SK-N-SH (cell line): ENCODE results near the gene MRPL52. TPM values are rescaled to one million over a fixed set of nuclear protein-coding genes. Genes with fewer than 3 reads are reported as not detected.

ENCODE experiments used
- CTCF ChIA-PET: fragments of 300-600, 350-600 bp; formaldehyde crosslinking; extraction: SDS; loops from one replicate; lab custom pipeline; 2021; lab: Yijun Ruan, JAX
- POLR2A ChIA-PET: fragments of 350-600 bp; sonication (Branson Sonifier 250); formaldehyde crosslinking; extraction: SDS; loops from one replicate; lab custom pipeline; 2020; ENCODE audit warnings: antibody characterized with exemption, inconsistent platforms; lab: Yijun Ruan, JAX
- DNase-seq: peaks from one replicate; pipeline ENCODE4 v3.0.0; 2012
- H2AFZ ChIP-seq: fragments of 200-600 bp; sonication (generic); 2 replicates; pipeline ENCODE4 v1.8.1; 2016; ENCODE audit warnings: antibody characterized with exemption, mild to moderate bottlenecking, low read depth
- H3F3A ChIP-seq: fragments of 200-600 bp; sonication (generic); replicated peaks from 2 replicates; pipeline ENCODE3; 2016; ENCODE audit warnings: antibody characterized with exemption, mild to moderate bottlenecking; ENCODE audit not compliant: insufficient read depth
- H3K27ac ChIP-seq, 2 experiments: fragments of 200-500 bp in 1 of 2; fragments of 200-600 bp in 1 of 2; sonication (Bioruptor generic) in 1 of 2; sonication (generic), shearing (Covaris generic) in 1 of 2; 2 replicates each; pipeline versions ENCODE4 v1.5.1 to v1.6.1; 2014 to 2016; ENCODE audit warnings: low read depth in 2 of 2, inconsistent platforms in 1 of 2, low read length in 1 of 2, mild to moderate bottlenecking in 1 of 2, mixed read lengths in 1 of 2
- H3K27me3 ChIP-seq: fragments of 200-600 bp; sonication (generic), shearing (Covaris generic); 2 replicates; pipeline ENCODE4 v1.6.1; 2016; ENCODE audit warnings: mixed run types; ENCODE audit not compliant: insufficient read depth
- H3K36me3 ChIP-seq, 2 experiments: fragments of 200-500 bp in 1 of 2; fragments of 200-600 bp in 1 of 2; sonication (Bioruptor generic) in 1 of 2; sonication (generic) in 1 of 2; replicated peaks in 1 of 2; 2 replicates each; pipeline versions ENCODE3 to v1.5.1; 2014 to 2016; ENCODE audit warnings: low read length in 1 of 2, mild to moderate bottlenecking in 1 of 2; ENCODE audit not compliant: insufficient read depth in 2 of 2, control insufficient read depth in 1 of 2
- H3K4me1 ChIP-seq, 2 experiments: fragments of 200-500 bp in 1 of 2; fragments of 200-600 bp in 1 of 2; sonication (Bioruptor generic) in 1 of 2; sonication (generic), shearing (Covaris generic) in 1 of 2; 2 replicates each; pipeline versions ENCODE4 v1.5.1 to v1.6.1; 2014 to 2016; ENCODE audit warnings: low read depth in 1 of 2, low read length in 1 of 2, mixed run types in 1 of 2; ENCODE audit not compliant: insufficient read depth in 2 of 2, control insufficient read depth in 1 of 2
- H3K4me2 ChIP-seq: fragments of 200-600 bp; sonication (generic), shearing (Covaris generic); 2 replicates; pipeline ENCODE4 v1.6.1; 2017; ENCODE audit warnings: mixed run types
- H3K4me3 ChIP-seq, 2 experiments: fragments of 200-500 bp in 1 of 2; fragments of 200-600 bp in 1 of 2; sonication (Bioruptor generic) in 1 of 2; sonication (generic), shearing (Covaris generic) in 1 of 2; 2 replicates each; pipeline versions ENCODE4 v1.5.1 to v1.8.1; 2014 to 2016; ENCODE audit warnings: low read depth in 2 of 2, inconsistent platforms in 1 of 2, low read length in 1 of 2, mild to moderate bottlenecking in 1 of 2, mixed read lengths in 1 of 2, moderate library complexity in 1 of 2
- H3K79me2 ChIP-seq: fragments of 200-600 bp; sonication (generic); 2 replicates; pipeline ENCODE4 v1.8.1; 2017; ENCODE audit warnings: mild to moderate bottlenecking; ENCODE audit not compliant: insufficient read depth
- H3K9ac ChIP-seq: fragments of 200-600 bp; sonication (generic); 2 replicates; pipeline ENCODE4 v1.6.1; 2017; ENCODE audit warnings: mixed run types
- H3K9me2 ChIP-seq: fragments of 200-600 bp; sonication (generic); 2 replicates; pipeline ENCODE4 v1.6.1; 2017; ENCODE audit warnings: mixed run types
- H3K9me3 ChIP-seq: fragments of 200-600 bp; sonication (generic); 2 replicates; pipeline ENCODE4 v1.6.1; 2017; ENCODE audit warnings: mixed run types, mild to moderate bottlenecking, moderate library complexity
- H4K20me1 ChIP-seq: fragments of 200-600 bp; sonication (generic); 2 replicates; pipeline ENCODE4 v1.6.1; 2017; ENCODE audit warnings: mild to moderate bottlenecking, mixed run types; ENCODE audit not compliant: insufficient read depth
- ELF1 ChIP-seq: IDR thresholded peaks from 2 replicates; pipeline ENCODE4 v1.4.0; 2012
- EP300 ChIP-seq, 2 experiments: IDR thresholded peaks; 2 replicates each; pipeline versions ENCODE4 v1.4.0 to v1.6.1; 2012; ENCODE audit warnings: borderline replicate concordance in 1 of 2, low read depth in 1 of 2, low read length in 1 of 2
- EZH2phosphoT487 ChIP-seq: fragments of 200-600 bp; sonication (generic); IDR thresholded peaks from 2 replicates; pipeline ENCODE4 v1.6.1; 2017; ENCODE audit warnings: low read depth, mixed run types, mild to moderate bottlenecking, antibody characterized with exemption, moderate library complexity, borderline replicate concordance
- FOSL2 ChIP-seq: IDR thresholded peaks from 2 replicates; pipeline ENCODE4 v1.4.0; 2012; ENCODE audit warnings: low read depth, mild to moderate bottlenecking, moderate library complexity, borderline replicate concordance
- FOXJ3 ChIP-seq: sonication (generic); formaldehyde crosslinking; IDR thresholded peaks from 2 replicates; pipeline ENCODE4 v1.5.1; 2020; ENCODE audit warnings: mild to moderate bottlenecking, missing genetic modification reagents
- FOXM1 ChIP-seq: IDR thresholded peaks from 2 replicates; pipeline ENCODE4 v1.4.0; 2012; ENCODE audit warnings: low read depth, mild to moderate bottlenecking
- MEF2A ChIP-seq: IDR thresholded peaks from 2 replicates; pipeline ENCODE4 v1.4.0; 2012; ENCODE audit warnings: low read depth, borderline replicate concordance
- MXI1 ChIP-seq: IDR thresholded peaks from 2 replicates; pipeline ENCODE4 v1.6.1; 2012; ENCODE audit warnings: mild to moderate bottlenecking, low read depth, low read length, improper control_type of control experiment
- PBX3 ChIP-seq: IDR thresholded peaks from 2 replicates; pipeline ENCODE4; 2012
- POLR2AphosphoS5 ChIP-seq: IDR thresholded peaks from 2 replicates; pipeline ENCODE4 v1.6.1; 2012; ENCODE audit warnings: low read depth, low read length
- RAD21 ChIP-seq: IDR thresholded peaks from 2 replicates; pipeline ENCODE4 v1.6.1; 2012; ENCODE audit warnings: mild to moderate bottlenecking, low read length
- RCOR1 ChIP-seq: fragments of 150-350 bp; IDR thresholded peaks from 2 replicates; pipeline ENCODE4 v1.6.1; 2017; ENCODE audit warnings: antibody characterized with exemption, low read length
- RXRA ChIP-seq: IDR thresholded peaks from 2 replicates; pipeline ENCODE4 v1.4.0; 2012; ENCODE audit warnings: low read depth, mild to moderate bottlenecking, borderline replicate concordance
- SIN3A ChIP-seq: IDR thresholded peaks from 2 replicates; pipeline ENCODE4 v1.6.1; 2012; ENCODE audit warnings: low read depth, mild to moderate bottlenecking, low read length, moderate library complexity, borderline replicate concordance
- SMC3 ChIP-seq: IDR thresholded peaks from 2 replicates; pipeline ENCODE4 v1.6.1; 2012; ENCODE audit warnings: low read depth, low read length, improper control_type of control experiment
- TAF1 ChIP-seq: IDR thresholded peaks from 2 replicates; pipeline ENCODE4 v1.6.1; 2012; ENCODE audit warnings: low read depth, mild to moderate bottlenecking, low read length, moderate library complexity, borderline replicate concordance
- TCF12 ChIP-seq: IDR thresholded peaks from 2 replicates; pipeline ENCODE4 v1.4.0; 2012
- TEAD4 ChIP-seq: IDR thresholded peaks from 2 replicates; pipeline ENCODE4 v1.4.0; 2012; ENCODE audit warnings: mild to moderate bottlenecking, borderline replicate concordance; ENCODE audit not compliant: insufficient read depth
- YY1 ChIP-seq: IDR thresholded peaks from 2 replicates; pipeline ENCODE4 v1.4.0; 2012; ENCODE audit warnings: low read depth, mild to moderate bottlenecking
- WGBS: methylation state at CpG from one replicate; pipeline ENCODE4 v1.1.6; 2017; ENCODE audit warnings: low lambda C conversion rate; 5-methylcytosine and 5-hydroxymethylcytosine counted together
- polyA plus RNA-seq, 3 experiments: library from polyadenylated mRNA; depleted of rRNA; stranded (reverse); fragments of >200 nt; gene quantifications; 2 replicates each; pipeline ENCODE4 v1.2.3, GENCODE V29; 2012
- TF ChIP-seq, protein P1 (sequence below): fragments of 150-350 bp; IDR thresholded peaks from 2 replicates; pipeline ENCODE4 v1.6.1; 2017; ENCODE audit warnings: antibody characterized with exemption, low read length, low read depth, borderline replicate concordance

Gene MRPL52
- polyA plus RNA-seq, 1 of the 3 experiments (the other 2 are of a cell fraction): 116 TPM

DNA sequence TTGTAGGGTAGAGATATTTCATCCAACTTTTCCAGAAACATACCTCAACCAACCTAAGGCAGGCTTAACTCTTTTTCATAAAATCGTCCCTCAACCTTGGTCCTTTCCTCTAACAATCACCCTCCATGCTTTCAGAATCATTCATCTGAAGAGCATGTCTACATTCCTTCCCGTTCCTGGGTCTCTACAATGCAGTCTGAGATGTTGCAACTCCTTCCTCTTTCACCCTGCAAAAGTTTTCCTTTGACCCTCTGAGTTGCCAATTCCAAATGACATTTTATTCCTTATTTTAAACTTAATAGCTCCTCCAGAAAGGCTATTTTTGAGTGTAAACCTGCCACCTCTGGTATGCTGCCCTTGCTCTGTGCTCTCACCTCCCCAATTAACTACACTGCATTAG, 31.2 kb upstream of the MRPL52 start:
- Histone ChIP-seq H3K4me1 (no peaks in the 10 kb centered on the region), H2AFZ (no peak overlapping the region), H3K9me2 (no peaks in the 10 kb centered on the region), H3F3A (no peaks in the 10 kb centered on the region), H3K27me3 (peaks cover 74% of the 10 kb centered on the region), H3K9ac (no peak overlapping the region), H3K27ac (no peak overlapping the region), H4K20me1 (no peaks in the 10 kb centered on the region), H3K79me2 (no peaks in the 10 kb centered on the region), H3K4me3 (no peak overlapping the region), H3K4me2 (no peak overlapping the region), H3K36me3 (no peaks in the 10 kb centered on the region), H3K9me3 (no peaks in the 10 kb centered on the region)
- ChIA-PET CTCF (interaction anchor here (0.9 kb wide), 1 partner anchor 24 kb away, joined by 3 read pairs; no protein-coding TSS in a partner anchor), POLR2A (interaction anchor here (0.5 kb wide), 1 partner anchor 25 kb away, joined by 3 read pairs; no protein-coding TSS in a partner anchor)
- no peak for DNase-seq
- 7% methylated on average over 2 of the region's 2 CpGs for WGBS
- TF ChIP-seq, protein P1, sequence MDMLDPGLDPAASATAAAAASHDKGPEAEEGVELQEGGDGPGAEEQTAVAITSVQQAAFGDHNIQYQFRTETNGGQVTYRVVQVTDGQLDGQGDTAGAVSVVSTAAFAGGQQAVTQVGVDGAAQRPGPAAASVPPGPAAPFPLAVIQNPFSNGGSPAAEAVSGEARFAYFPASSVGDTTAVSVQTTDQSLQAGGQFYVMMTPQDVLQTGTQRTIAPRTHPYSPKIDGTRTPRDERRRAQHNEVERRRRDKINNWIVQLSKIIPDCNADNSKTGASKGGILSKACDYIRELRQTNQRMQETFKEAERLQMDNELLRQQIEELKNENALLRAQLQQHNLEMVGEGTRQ: no peak

DNA sequence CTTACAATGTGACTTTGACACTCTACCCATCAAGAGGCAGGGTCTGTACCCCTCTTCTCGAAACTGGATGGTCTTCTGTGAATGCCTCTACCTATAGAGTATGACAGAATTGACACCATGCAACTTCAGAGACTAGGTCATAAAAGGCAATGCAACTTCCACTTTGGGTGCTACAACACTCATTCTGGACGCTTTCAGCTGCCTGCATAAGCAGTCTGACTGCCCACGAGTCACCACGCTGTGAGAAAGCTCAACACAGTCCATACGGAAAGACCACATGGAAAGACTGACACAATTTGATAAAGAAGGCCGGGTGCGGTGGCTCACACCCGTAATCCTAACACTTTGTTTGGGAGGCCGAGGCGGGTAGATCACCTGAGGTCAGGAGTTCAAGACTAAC, 29.3 kb upstream of the MRPL52 start:
- DNase-seq: no peak
- H3K9me2 ChIP-seq: no peaks in the 10 kb centered on the region
- no peak overlapping the region for H3K9ac ChIP-seq
- H3K79me2 ChIP-seq: no peaks in the 10 kb centered on the region
- H2AFZ ChIP-seq: no peak overlapping the region
- TF ChIP-seq TEAD4 (no peak), EZH2phosphoT487 (no peak), YY1 (no peak), MXI1 (no peak), POLR2AphosphoS5 (no peak), RXRA (no peak), SMC3 (no peak), EP300 (IDR thresholded peaks at IDR 0.05; ENCODE audit: borderline replicate concordance in 1 of 2, low read depth in 1 of 2, low read length in 1 of 2) (no peak), FOXJ3 (CRISPR knock-in tag) (no peak), MEF2A (no peak), FOSL2 (no peak), TAF1 (no peak), ELF1 (no peak), RCOR1 (no peak), RAD21 (no peak), FOXM1 (no peak), SIN3A (no peak), PBX3 (no peak), TCF12 (no peak)
- H4K20me1 ChIP-seq: no peaks in the 10 kb centered on the region
- POLR2A ChIA-PET: no interaction called here
- no peaks in the 10 kb centered on the region for H3K36me3 ChIP-seq
- no peaks in the 10 kb centered on the region for H3K9me3 ChIP-seq
- WGBS: 34% methylated on average over 10 of the region's 10 CpGs
- H3K4me3 ChIP-seq: no peak overlapping the region
- H3K27ac ChIP-seq: no peak overlapping the region
- peaks cover 77% of the 10 kb centered on the region for H3K27me3 ChIP-seq
- H3F3A ChIP-seq: no peaks in the 10 kb centered on the region
- H3K4me1 ChIP-seq: no peaks in the 10 kb centered on the region
- CTCF ChIA-PET: interaction anchor here (0.6 to 0.9 kb wide), 2 partner anchors 51 to 231 kb away, joined by 3 read pairs; no protein-coding TSS in a partner anchor
- no peak overlapping the region for H3K4me2 ChIP-seq
